Activated T-cell treated with anti-CD3 and anti-CD28 coated beads, Interleukin-2, amount 50 U/mL, for 48 hours (primary cell): ENCODE measurements around the gene RASGRF1.

Source experiments
- DNase-seq, 2 experiments: peaks; one replicate each; pipeline ENCODE4 v3.0.0-alpha.2; 2020

Gene RASGRF1

GRCh38 chr15:79099692-79100091 lies 9.1 kb upstream of the RASGRF1 start:
- no peak for DNase-seq

GRCh38 chr15:79094611-79095021 lies 4.0 kb upstream of the RASGRF1 start:
- DNase-seq: no peak

- no peak for DNase-seq
These were observed 2.9 kb upstream of the RASGRF1 start for GRCh38 chr15:79093352-79093935.

- no peak for DNase-seq
These were observed 1.8 kb upstream of the RASGRF1 start for GRCh38 chr15:79092382-79092781.

- peak; percentile 43 to 54 for DNase-seq
These were observed 756 bp upstream of the RASGRF1 start for GRCh38 chr15:79091204-79091867.

GRCh38 chr15:79089890-79090486 lies 592 bp downstream of the RASGRF1 start:
- DNase-seq: no peak

GRCh38 chr15:79089331-79089889 lies 1.2 kb downstream of the RASGRF1 start:
- no peak for DNase-seq

GRCh38 chr15:79088426-79089205 lies 2.0 kb downstream of the RASGRF1 start:
- DNase-seq: peak in 1 of 2 experiments; percentile 11

- DNase-seq: peak in 1 of 2 experiments; percentile 8
These were observed 3.8 kb downstream of the RASGRF1 start for GRCh38 chr15:79086814-79087213.

- no peak for DNase-seq
These were observed 6.1 kb downstream of the RASGRF1 start for GRCh38 chr15:79084308-79084968.

GRCh38 chr15:79083154-79083553 lies 7.4 kb downstream of the RASGRF1 start:
- DNase-seq: no peak

GRCh38 chr15:79082363-79083070 lies 8.1 kb downstream of the RASGRF1 start:
- no peak for DNase-seq

GRCh38 chr15:79078763-79079410 lies 11.7 kb downstream of the RASGRF1 start:
- DNase-seq: no peak

GRCh38 chr15:79078003-79078402 lies 12.6 kb downstream of the RASGRF1 start:
- no peak for DNase-seq

- no peak for DNase-seq
These were observed 13.9 kb downstream of the RASGRF1 start for GRCh38 chr15:79076661-79077060.

- no peak for DNase-seq
These were observed 15.3 kb downstream of the RASGRF1 start for GRCh38 chr15:79075256-79075655.

GRCh38 chr15:79073336-79073735 lies 17.2 kb downstream of the RASGRF1 start:
- DNase-seq: no peak

- DNase-seq: no peak
These were observed 18.7 kb downstream of the RASGRF1 start for GRCh38 chr15:79071901-79072300.

GRCh38 chr15:79068790-79069189 lies 21.8 kb downstream of the RASGRF1 start:
- no peak for DNase-seq

GRCh38 chr15:79067969-79068368 lies 22.6 kb downstream of the RASGRF1 start:
- DNase-seq: no peak

- no peak for DNase-seq
These were observed 23.3 kb downstream of the RASGRF1 start for GRCh38 chr15:79067072-79067833.
